ENCODE measurements around the gene PSD. TPM values are rescaled to one million over a fixed set of nuclear protein-coding genes. Genes with fewer than 3 reads are reported as not detected.
A peak's percentile ranks its signal among the peaks of the same experiment; 100 is the strongest.

Gene PSD
- total RNA-seq, 4 donors from 2014 or later, result 0.56 to 4.5 (median 2.1) TPM

- intact Hi-C loops (cut with DNase I; ENCODE audit: low total_unique reads), result loop anchor here (10.0 kb wide), 1 partner anchor 50 kb away; no protein-coding TSS in a partner anchor
- H3K4me3 ChIP-seq (ENCODE audit: low read depth, poor library complexity, severe bottlenecking), result no peak overlapping the region
- no peak for DNase-seq (ENCODE audit: low spot score in 2 of 2)
- no peak for TF ChIP-seq CTCF (IDR thresholded peaks at IDR 0.05)
- TF ChIP-seq POLR2A (IDR thresholded peaks at IDR 0.05), result no peak
- WGBS, 2 donors, result 86 to 89% methylated on average over 6 of the region's 6 CpGs
Measured at GRCh38 chr10:102424916-102425315, 6.3 kb upstream of the PSD start.

GRCh38 chr10:102424145-102424544 is 5.6 kb upstream of the PSD start:
- WGBS, 2 donors, result 73 to 85% methylated on average over 9 of the region's 9 CpGs
- TF ChIP-seq CTCF (IDR thresholded peaks at IDR 0.05) (no peak), POLR2A (IDR thresholded peaks at IDR 0.05) (no peak)

GRCh38 chr10:102423372-102423968 is 4.9 kb upstream of the PSD start:
- no peak for DNase-seq (ENCODE audit: low spot score in 2 of 2)
- no peak for TF ChIP-seq POLR2A (IDR thresholded peaks at IDR 0.05)
- no peak for TF ChIP-seq CTCF (IDR thresholded peaks at IDR 0.05)
- 87 to 88% methylated on average over 13 of the region's 13 CpGs for whole genome bisulfite sequencing, 2 donors
- H3K4me3 ChIP-seq (ENCODE audit: low read depth, poor library complexity, severe bottlenecking), result no peak overlapping the region
- intact Hi-C loops (cut with DNase I; ENCODE audit: low total_unique reads), result loop anchor here (10.0 kb wide), 1 partner anchor 51 kb away; no protein-coding TSS in a partner anchor

More at GRCh38 chr10:102424145-102424544, 5.6 kb upstream of the PSD start:
- no peak for DNase-seq (ENCODE audit: low spot score in 2 of 2)
- intact Hi-C loops (cut with DNase I; ENCODE audit: low total_unique reads), result loop anchor here (10.0 kb wide), 1 partner anchor 51 kb away; no protein-coding TSS in a partner anchor
- H3K4me3 ChIP-seq (ENCODE audit: low read depth, poor library complexity, severe bottlenecking), result no peak overlapping the region

GRCh38 chr10:102422545-102423129 is 4.1 kb upstream of the PSD start:
- DNase-seq (ENCODE audit: low spot score in 2 of 2), result peak; percentile 63 to 95
- intact Hi-C loops (cut with DNase I; ENCODE audit: low total_unique reads), result loop anchor here (10.0 kb wide), 1 partner anchor 52 kb away; no protein-coding TSS in a partner anchor
- H3K4me3 ChIP-seq (ENCODE audit: low read depth, poor library complexity, severe bottlenecking), result peak overlapping the region; percentile 13
- TF ChIP-seq POLR2A (IDR thresholded peaks at IDR 0.05), result no peak
- peak in 1 of 3 donors; percentile 45 for TF ChIP-seq CTCF (IDR thresholded peaks at IDR 0.05)
- 1 to 2% methylated on average over 27 to 28 of the region's 28 CpGs for WGBS, 2 donors

GRCh38 chr10:102421757-102422512 is 3.4 kb upstream of the PSD start:
- TF ChIP-seq CTCF (IDR thresholded peaks at IDR 0.05), result no peak
- no peak for TF ChIP-seq POLR2A (IDR thresholded peaks at IDR 0.05)
- 0 to 1% methylated on average over 20 to 30 of the region's 62 CpGs for WGBS, 2 donors
- peak overlapping the region; percentile 54 for H3K4me3 ChIP-seq (ENCODE audit: low read depth, poor library complexity, severe bottlenecking)
- intact Hi-C loops (cut with DNase I; ENCODE audit: low total_unique reads), result loop anchor here (10.0 kb wide), 1 partner anchor 53 kb away; no protein-coding TSS in a partner anchor
- no peak for DNase-seq (ENCODE audit: low spot score in 2 of 2)
